H1 (cell line): Measurements from ENCODE around the gene COX18. TPM values are rescaled to one million over a fixed set of nuclear protein-coding genes. Genes with fewer than 3 reads are reported as not detected.

ENCODE experiments used
- CTCF ChIA-PET: fragments of 300-600 bp; sonication (Branson Sonifier 250); formaldehyde crosslinking; loops from one replicate; lab custom pipeline; 2021; ENCODE audit not compliant: partially characterized antibody; lab: Charles Lee
- POLR2A ChIA-PET: fragments of 300-600 bp; sonication (Branson Sonifier 250); formaldehyde crosslinking; loops from one replicate; lab custom pipeline; 2021; ENCODE audit warnings: inconsistent platforms; ENCODE audit not compliant: partially characterized antibody; lab: Charles Lee
- DNase-seq, 2 experiments: peaks; one replicate each; pipeline versions ENCODE4 v3.0.0 to v3.0.0-alpha.2; 2010 to 2022; ENCODE audit warnings: low spot score in 2 of 2, low read depth in 1 of 2, mixed read lengths in 1 of 2
- FAIRE-seq: peaks from 2 replicates; lab custom pipeline; 2011; peaks lifted over from hg19 to GRCh38; lab: Jason Lieb, UNC
- H2AFZ ChIP-seq: 2 replicates; pipeline ENCODE4 v1.8.1; 2012; ENCODE audit warnings: low read length, inconsistent platforms
- H2AK5ac ChIP-seq: 2 replicates; pipeline ENCODE4 v1.6.1; 2013; ENCODE audit warnings: low read depth, low read length
- H2BK120ac ChIP-seq: replicated peaks from 2 replicates; pipeline ENCODE3; 2013; ENCODE audit warnings: low read depth, low read length, inconsistent platforms
- H2BK12ac ChIP-seq: 2 replicates; pipeline ENCODE4 v1.6.1; 2013; ENCODE audit warnings: low read depth, low read length
- H2BK15ac ChIP-seq: 2 replicates; pipeline ENCODE4 v1.6.1; 2013; ENCODE audit warnings: low read length
- H2BK20ac ChIP-seq: 2 replicates; pipeline ENCODE4 v1.6.1; 2013; ENCODE audit warnings: low read length
- H2BK5ac ChIP-seq: 2 replicates; pipeline ENCODE4 v1.6.1; 2013; ENCODE audit warnings: low read depth, low read length
- H3K14ac ChIP-seq: 2 replicates; pipeline ENCODE4 v1.6.1; 2013; ENCODE audit warnings: inconsistent platforms; ENCODE audit not compliant: insufficient read length
- H3K18ac ChIP-seq: 2 replicates; pipeline ENCODE4 v1.6.1; 2013; ENCODE audit warnings: low read length; ENCODE audit errors: extremely low read depth
- H3K23ac ChIP-seq: 2 replicates; pipeline ENCODE4 v1.6.1; 2013; ENCODE audit warnings: inconsistent platforms; ENCODE audit not compliant: insufficient read length
- H3K23me2 ChIP-seq: 2 replicates; pipeline ENCODE4 v1.6.1; 2013; ENCODE audit warnings: low read depth, low read length
- H3K27ac ChIP-seq: 2 replicates; pipeline ENCODE4 v1.6.1; 2011; ENCODE audit warnings: low read depth, low read length, inconsistent platforms
- H3K27me3 ChIP-seq, 4 experiments: replicated peaks in 1 of 4; 1 replicate in 1 of 4; 2 replicates in 3 of 4; pipeline versions ENCODE4 v1.6.1 to v1.8.1; 2011 to 2013; ENCODE audit warnings: low read length in 3 of 4, mild to moderate bottlenecking in 3 of 4, inconsistent platforms in 2 of 4, mixed read lengths in 2 of 4, moderate library complexity in 1 of 4; ENCODE audit not compliant: control insufficient read depth in 3 of 4, insufficient read depth in 3 of 4; ENCODE audit errors: extremely low read depth in 1 of 4
- H3K36me3 ChIP-seq, 4 experiments: 2 replicates each; pipeline versions ENCODE4 v1.6.1 to v1.8.1; 2011 to 2013; ENCODE audit warnings: mild to moderate bottlenecking in 4 of 4, low read length in 3 of 4, moderate library complexity in 2 of 4, control low read depth in 1 of 4, inconsistent platforms in 1 of 4; ENCODE audit not compliant: insufficient read depth in 4 of 4, control insufficient read depth in 2 of 4
- H3K4ac ChIP-seq: replicated peaks from 2 replicates; pipeline ENCODE3; 2013; ENCODE audit warnings: low read length, low read depth, mixed read lengths, inconsistent platforms; ENCODE audit not compliant: insufficient read length
- H3K4me1 ChIP-seq, 4 experiments: replicated peaks in 1 of 4; 1 replicate in 1 of 4; 2 replicates in 3 of 4; pipeline versions ENCODE4 v1.6.1 to v1.8.1; 2011 to 2013; ENCODE audit warnings: low read length in 3 of 4, inconsistent platforms in 2 of 4, mixed read lengths in 1 of 4; ENCODE audit not compliant: insufficient read depth in 4 of 4, control insufficient read depth in 3 of 4
- H3K4me2 ChIP-seq, 2 experiments: 2 replicates each; pipeline versions ENCODE4 v1.6.1 to v1.8.1; 2011 to 2013; ENCODE audit warnings: low read depth in 2 of 2, low read length in 2 of 2, control low read depth in 1 of 2, inconsistent platforms in 1 of 2, mild to moderate bottlenecking in 1 of 2; ENCODE audit not compliant: insufficient read depth in 1 of 2
- H3K4me3 ChIP-seq, 4 experiments: fragments of 200-600, 300-600 bp in 1 of 4; sonication (generic), shearing (Covaris generic), sonication (Bioruptor Twin) in 1 of 4; 2 replicates each; pipeline versions ENCODE4 v1.5.1 to v1.8.1; 2011 to 2016; ENCODE audit warnings: low read length in 4 of 4, low read depth in 3 of 4, control low read depth in 2 of 4, inconsistent platforms in 2 of 4, mild to moderate bottlenecking in 2 of 4, mixed read lengths in 1 of 4, moderate library complexity in 1 of 4; ENCODE audit not compliant: insufficient read depth in 2 of 4; ENCODE audit errors: extremely low read depth in 1 of 4
- H3K56ac ChIP-seq: replicated peaks from 2 replicates; pipeline ENCODE3; 2013; ENCODE audit warnings: low read depth, mild to moderate bottlenecking, mixed read lengths, low read length, inconsistent platforms; ENCODE audit not compliant: insufficient read length
- H3K79me1 ChIP-seq: 2 replicates; pipeline ENCODE4 v1.6.1; 2013; ENCODE audit warnings: low read depth, low read length, control low read depth
- H3K79me2 ChIP-seq, 2 experiments: 2 replicates each; pipeline versions ENCODE4 v1.6.1 to v1.8.1; 2012 to 2013; ENCODE audit warnings: low read length in 2 of 2, mild to moderate bottlenecking in 2 of 2, inconsistent platforms in 1 of 2; ENCODE audit not compliant: insufficient read depth in 2 of 2, control insufficient read depth in 1 of 2
- H3K9ac ChIP-seq, 4 experiments: replicated peaks in 1 of 4; 1 replicate in 1 of 4; 2 replicates in 3 of 4; pipeline versions ENCODE4 v1.6.1 to v1.8.1; 2011 to 2013; ENCODE audit warnings: low read depth in 3 of 4, low read length in 3 of 4, control low read depth in 2 of 4, mild to moderate bottlenecking in 2 of 4, moderate library complexity in 2 of 4, inconsistent platforms in 1 of 4; ENCODE audit errors: extremely low read depth in 1 of 4
- H3K9me3 ChIP-seq, 2 experiments: 2 replicates each; pipeline versions ENCODE4 v1.6.1 to v1.8.1; 2012 to 2013; ENCODE audit warnings: mild to moderate bottlenecking in 2 of 2, moderate library complexity in 2 of 2, control low read depth in 1 of 2, inconsistent platforms in 1 of 2, low read depth in 1 of 2, low read length in 1 of 2, mixed read lengths in 1 of 2; ENCODE audit not compliant: insufficient read depth in 2 of 2
- H4K20me1 ChIP-seq, 2 experiments: replicated peaks in 1 of 2; 2 replicates each; pipeline versions ENCODE3 to v1.8.1; 2011 to 2013; ENCODE audit warnings: inconsistent platforms in 2 of 2, low read length in 2 of 2, mild to moderate bottlenecking in 1 of 2; ENCODE audit not compliant: insufficient read depth in 2 of 2, control insufficient read depth in 1 of 2
- H4K5ac ChIP-seq: 2 replicates; pipeline ENCODE4 v1.6.1; 2013; ENCODE audit warnings: low read length, low read depth, mixed read lengths, inconsistent platforms; ENCODE audit not compliant: insufficient read length
- H4K8ac ChIP-seq: 2 replicates; pipeline ENCODE4 v1.8.0; 2013; ENCODE audit warnings: mild to moderate bottlenecking, moderate library complexity, low read length, inconsistent platforms; ENCODE audit not compliant: insufficient read depth; ENCODE audit errors: extremely low read depth
- H4K91ac ChIP-seq: replicated peaks from 2 replicates; pipeline ENCODE3; 2013; ENCODE audit warnings: low read length, mixed read lengths, inconsistent platforms; ENCODE audit not compliant: insufficient read length
- WGBS, 2 experiments: shearing (Covaris generic) in 1 of 2; methylation state at CpG; one replicate each; pipeline versions ENCODE4 v1.1.6 to v1.1.7; 2013 to 2015; ENCODE audit warnings: low lambda C conversion rate in 2 of 2, mixed read lengths in 2 of 2, inconsistent platforms in 1 of 2, low coverage in 1 of 2, missing lambda C conversion rate in 1 of 2; ENCODE audit not compliant: insufficient replicate concordance in 2 of 2, insufficient coverage in 1 of 2, insufficient read length in 1 of 2; ENCODE audit errors: extremely low coverage in 1 of 2, missing lambda C conversion rate in 1 of 2; 5-methylcytosine and 5-hydroxymethylcytosine counted together
- polyA plus RNA-seq, 7 experiments: library from polyadenylated mRNA; depleted of rRNA in 3 of 7; stranded (reverse) in 5 of 7; unstranded in 2 of 7; fragments of >200 nt in 5 of 7; fragments of 200-250 nt in 2 of 7; gene quantifications; 1 replicate in 5 of 7; 2 replicates in 1 of 7; 4 replicates in 1 of 7; pipeline versions ENCODE4 v1.2.1 to v1.2.3, GENCODE V29; 2011 to 2013; ENCODE audit warnings: missing spikeins in 2 of 7, mixed read lengths in 2 of 7
- total RNA-seq: library from RNA; stranded (reverse); fragmentation: NEBNext Ultra II Directional; extraction: Animal tissue kit (Norgen Biotek cat#: 25700); gene quantifications from 2 replicates; pipeline ENCODE4 v1.2.1, GENCODE V29; 2021

The COX18 gene
- total and polyA plus RNA-seq, 2 of the 8 experiments (the other 6 are each of a cell fraction or from before 2014, with no cell fraction given), result 23.0 to 23.7 TPM

DNA sequence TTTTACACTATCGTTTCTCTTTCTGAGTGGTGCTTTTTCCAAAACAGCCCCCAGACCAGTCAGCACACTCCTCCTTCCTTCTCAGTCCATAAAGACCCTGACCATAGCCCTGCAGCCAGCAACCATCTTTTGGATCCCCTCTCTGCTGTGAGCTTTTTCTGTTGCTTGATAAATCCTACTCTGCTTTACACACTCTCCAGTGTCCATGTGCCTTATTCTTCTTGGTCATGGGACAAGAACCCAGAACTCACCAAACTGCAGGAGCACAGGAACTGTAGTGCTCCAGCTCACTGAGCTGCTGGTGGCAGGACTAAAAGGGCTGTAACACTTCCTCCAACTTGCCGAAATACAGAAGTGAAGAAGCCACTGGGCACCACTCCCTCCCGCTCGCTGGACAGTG lies 32.5 kb downstream of the COX18 start:
- Histone ChIP-seq H2AK5ac (no peak overlapping the region), H2BK5ac (no peak overlapping the region), H2AFZ (no peak overlapping the region), H2BK20ac (no peak overlapping the region), H4K5ac (no peak overlapping the region), H3K4ac (no peak overlapping the region), H3K9ac (no peak overlapping the region), H3K23me2 (no peaks in the 10 kb centered on the region), H3K4me3 (no peak overlapping the region), H3K4me2 (no peak overlapping the region), H4K8ac (no peak overlapping the region), H3K4me1 (no peaks in the 10 kb centered on the region), H3K9me3 (no peaks in the 10 kb centered on the region), H3K14ac (no peak overlapping the region), H3K79me2 (no peaks in the 10 kb centered on the region), H3K27me3 (peaks cover 0 to 1% (median 0%) of the 10 kb centered on the region in 4 experiments; a peak in 1 of 7 replicates), H3K27ac (no peak overlapping the region), H3K18ac (no peak overlapping the region), H2BK12ac (no peak overlapping the region), H3K56ac (no peak overlapping the region), H4K91ac (no peak overlapping the region), H2BK15ac (no peak overlapping the region), H3K36me3 (no peaks in the 10 kb centered on the region), H3K79me1 (no peaks in the 10 kb centered on the region), H4K20me1 (no peaks in the 10 kb centered on the region), H2BK120ac (no peak overlapping the region), H3K23ac (no peak overlapping the region)
- ChIA-PET POLR2A (no interaction called here), CTCF (interaction anchor here (0.6 kb wide), 1 partner anchor 506 kb away, joined by 3 read pairs; no protein-coding TSS in a partner anchor)
- no peak for FAIRE-seq
- 96% methylated on average over 4 of the region's 4 CpGs; no CpG with 5 or more reads in 1 of the 2 experiments for WGBS, 2 experiments
- no peak for DNase-seq
